ENCODE data around the gene LGALS8. TPM values are rescaled to one million over a fixed set of nuclear protein-coding genes. Genes with fewer than 3 reads are reported as not detected.

The LGALS8 gene
- total RNA-seq, 1 donor from 2014 or later = 76.5 TPM

DNA sequence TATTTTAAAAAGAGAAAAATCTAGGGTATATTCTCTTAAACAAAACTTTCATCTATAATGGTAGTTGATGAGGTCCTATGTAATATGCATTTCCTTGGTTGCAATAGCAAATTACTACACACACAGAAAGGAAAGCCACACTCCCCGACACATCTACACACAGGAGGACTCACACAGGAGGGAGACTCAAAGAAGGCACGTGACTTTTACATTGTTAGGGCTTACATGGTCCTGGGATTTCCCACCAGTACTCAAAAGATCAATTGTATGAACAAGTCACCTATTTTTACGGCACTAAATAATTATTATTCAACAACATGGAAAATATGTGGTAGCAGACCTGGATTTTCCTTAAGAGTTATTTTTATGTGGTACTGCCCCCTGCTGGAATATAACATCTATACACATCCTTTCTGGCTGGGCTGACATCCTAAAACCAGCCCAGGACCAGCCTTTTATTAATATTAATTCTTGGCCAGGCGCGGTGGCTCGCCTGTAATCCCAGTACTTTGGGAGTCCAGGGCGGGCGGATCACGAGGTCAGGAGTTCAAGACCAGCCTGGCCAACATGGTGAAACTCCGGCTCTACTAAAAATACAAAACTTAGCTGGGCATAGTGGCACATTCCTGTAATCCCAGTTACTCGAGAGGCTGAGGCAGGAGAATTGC, 33.9 kb upstream of the LGALS8 start:
- no peaks in the 10 kb centered on the region for H3K9me3 ChIP-seq (replicated peaks)
- H3K27me3 ChIP-seq (ENCODE audit: low read depth) = no peaks in the 10 kb centered on the region
- no peaks in the 10 kb centered on the region for H3K36me3 ChIP-seq
- no peak for DNase-seq
- H3K4me1 ChIP-seq = peaks cover 17% of the 10 kb centered on the region
- H3K4me3 ChIP-seq = peak overlapping the region; percentile 23
- TF ChIP-seq CTCF (IDR thresholded peaks at IDR 0.05; ENCODE audit: borderline replicate concordance) = peak; percentile 68
- H3K27ac ChIP-seq (replicated peaks) = no peak overlapping the region
- intact Hi-C loops (cut with micrococcal nuclease) = loop anchor here (5.0 kb wide), 1 partner anchor 378 kb away; no protein-coding TSS in a partner anchor

- no peak for TF ChIP-seq CTCF (IDR thresholded peaks at IDR 0.05; ENCODE audit: borderline replicate concordance)
- H3K27me3 ChIP-seq (ENCODE audit: low read depth) = no peaks in the 10 kb centered on the region
- no peak for DNase-seq
- H3K9me3 ChIP-seq (replicated peaks) = no peaks in the 10 kb centered on the region
- intact Hi-C loops (cut with micrococcal nuclease) = loop anchor here (5.0 kb wide), 1 partner anchor 379 kb away; no protein-coding TSS in a partner anchor
- no peak overlapping the region for H3K27ac ChIP-seq (replicated peaks)
- H3K36me3 ChIP-seq = no peaks in the 10 kb centered on the region
- H3K4me1 ChIP-seq = peaks cover 22% of the 10 kb centered on the region
- no peak overlapping the region for H3K4me3 ChIP-seq
These were observed 32.2 kb upstream of the LGALS8 start for GRCh38 chr1:236491469-236492136.

GRCh38 chr1:236492378-236492777, 31.4 kb upstream of the LGALS8 start:
- Histone ChIP-seq H3K4me3 (no peak overlapping the region), H3K27ac (replicated peaks) (no peak overlapping the region), H3K9me3 (replicated peaks) (no peaks in the 10 kb centered on the region), H3K4me1 (peaks cover 22% of the 10 kb centered on the region), H3K27me3 (ENCODE audit: low read depth) (no peaks in the 10 kb centered on the region), H3K36me3 (no peaks in the 10 kb centered on the region)
- DNase-seq = no peak
- intact Hi-C loops (cut with micrococcal nuclease) = loop anchor here (5.0 kb wide), 1 partner anchor 380 kb away; no protein-coding TSS in a partner anchor
- TF ChIP-seq CTCF (IDR thresholded peaks at IDR 0.05; ENCODE audit: borderline replicate concordance) = no peak

GRCh38 chr1:236494082-236494481, 29.7 kb upstream of the LGALS8 start:
- no peak for TF ChIP-seq CTCF (IDR thresholded peaks at IDR 0.05; ENCODE audit: borderline replicate concordance)
- no peaks in the 10 kb centered on the region for H3K9me3 ChIP-seq (replicated peaks)
- no peaks in the 10 kb centered on the region for H3K36me3 ChIP-seq
- no peak for DNase-seq
- peaks cover 22% of the 10 kb centered on the region for H3K4me1 ChIP-seq
- no peak overlapping the region for H3K4me3 ChIP-seq
- H3K27me3 ChIP-seq (ENCODE audit: low read depth) = no peaks in the 10 kb centered on the region
- intact Hi-C loops (cut with micrococcal nuclease) = loop anchor here (5.0 kb wide), 1 partner anchor 382 kb away; no protein-coding TSS in a partner anchor
- H3K27ac ChIP-seq (replicated peaks) = peak overlapping the region; percentile 68

- Histone ChIP-seq H3K4me1 (peaks cover 22% of the 10 kb centered on the region), H3K9me3 (replicated peaks) (no peaks in the 10 kb centered on the region), H3K4me3 (no peak overlapping the region), H3K27ac (replicated peaks) (peak overlapping the region; percentile 68), H3K36me3 (no peaks in the 10 kb centered on the region), H3K27me3 (ENCODE audit: low read depth) (no peaks in the 10 kb centered on the region)
- intact Hi-C loops (cut with micrococcal nuclease) = loop anchor here (5.0 kb wide), 1 partner anchor 383 kb away; no protein-coding TSS in a partner anchor
- TF ChIP-seq CTCF (IDR thresholded peaks at IDR 0.05; ENCODE audit: borderline replicate concordance) = no peak
- DNase-seq = no peak
These were observed 29.0 kb upstream of the LGALS8 start for GRCh38 chr1:236494586-236495466.

Data from left ventricle myocardium inferior (tissue), 1 donor.